Nephron progenitor cell (in vitro differentiated cells): ENCODE data around the gene GNLY.

Experiments used
- DNase-seq: peaks from one replicate; pipeline ENCODE4 v3.0.0; 2021
- H3K27ac Mint-ChIP-seq: 2 replicates; pipeline ENCODE4 v1.8.0; 2021; ENCODE audit warnings: mild to moderate bottlenecking, moderate library complexity, mixed read lengths
- H3K27me3 Mint-ChIP-seq: 2 replicates; pipeline ENCODE4 v1.8.0; 2021; ENCODE audit warnings: mild to moderate bottlenecking, low read depth, mixed read lengths; ENCODE audit not compliant: poor library complexity
- H3K36me3 Mint-ChIP-seq: 2 replicates; pipeline ENCODE4 v1.8.0; 2021; ENCODE audit warnings: low read depth, mixed read lengths
- H3K4me1 Mint-ChIP-seq: 2 replicates; pipeline ENCODE4 v1.8.0; 2021; ENCODE audit warnings: mixed read lengths
- H3K4me3 Mint-ChIP-seq: 2 replicates; pipeline ENCODE4 v1.8.0; 2021; ENCODE audit warnings: mild to moderate bottlenecking, moderate library complexity, mixed read lengths
- H3K9me3 Mint-ChIP-seq: 2 replicates; pipeline ENCODE4 v1.8.0; 2021; ENCODE audit warnings: mild to moderate bottlenecking, moderate library complexity, mixed read lengths
- CTCF ChIP-seq: fragments of 200-600 bp; sonication (generic); IDR thresholded peaks from 2 replicates; pipeline ENCODE4 v1.5.0; 2021; ENCODE audit warnings: antibody characterized with exemption

The GNLY gene

DNA sequence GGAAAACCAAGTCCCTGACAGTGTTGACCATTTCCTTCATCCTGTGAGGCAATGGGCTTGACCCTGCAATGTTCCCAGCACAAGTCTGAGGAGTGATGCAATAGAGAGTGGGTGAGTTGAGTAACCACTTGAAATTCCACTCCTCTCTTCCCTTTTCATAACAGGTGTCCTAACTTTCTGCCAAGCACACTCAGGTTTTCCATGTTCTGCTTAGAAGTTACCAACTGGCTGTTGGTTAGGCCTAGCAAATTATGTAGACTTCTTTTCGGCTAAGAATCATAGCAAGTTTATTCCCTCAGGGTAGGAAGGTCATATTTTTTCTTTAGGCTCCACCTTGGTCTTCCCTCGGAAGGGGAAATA lies 11.5 kb downstream of the GNLY start:
- Mint-ChIP-seq H3K4me1 (peaks cover 3% of the 10 kb centered on the region), H3K27ac (no peak overlapping the region), H3K9me3 (no peaks in the 10 kb centered on the region), H3K27me3 (peaks cover 28% of the 10 kb centered on the region), H3K36me3 (no peaks in the 10 kb centered on the region), H3K4me3 (no peak overlapping the region)
- TF ChIP-seq CTCF: no peak
- no peak for DNase-seq

DNA sequence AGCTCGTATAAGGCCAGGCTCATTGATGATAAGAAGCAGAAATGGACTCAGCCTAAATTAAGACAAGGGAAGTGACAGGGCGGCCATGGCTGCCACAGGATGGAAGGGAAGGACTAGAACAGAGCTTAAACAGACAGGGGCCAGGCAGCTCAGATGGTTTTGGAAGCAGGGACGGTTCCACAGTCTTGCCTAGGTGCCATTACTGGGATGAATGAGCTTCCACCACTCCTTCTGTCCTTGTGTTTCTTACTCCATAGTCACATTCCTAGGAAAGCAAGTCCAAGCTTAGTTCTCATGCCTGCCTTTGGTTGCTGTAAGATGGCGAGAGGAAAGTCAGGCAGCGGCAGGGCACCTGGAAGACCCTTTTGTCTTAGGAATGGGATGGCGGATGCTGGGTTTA lies 11.9 kb downstream of the GNLY start:
- H3K4me1 Mint-ChIP-seq: peaks cover 7% of the 10 kb centered on the region
- no peak for TF ChIP-seq CTCF
- no peaks in the 10 kb centered on the region for H3K9me3 Mint-ChIP-seq
- no peak overlapping the region for H3K27ac Mint-ChIP-seq
- H3K27me3 Mint-ChIP-seq: peaks cover 28% of the 10 kb centered on the region
- DNase-seq: no peak
- H3K36me3 Mint-ChIP-seq: no peaks in the 10 kb centered on the region
- H3K4me3 Mint-ChIP-seq: no peak overlapping the region

DNA sequence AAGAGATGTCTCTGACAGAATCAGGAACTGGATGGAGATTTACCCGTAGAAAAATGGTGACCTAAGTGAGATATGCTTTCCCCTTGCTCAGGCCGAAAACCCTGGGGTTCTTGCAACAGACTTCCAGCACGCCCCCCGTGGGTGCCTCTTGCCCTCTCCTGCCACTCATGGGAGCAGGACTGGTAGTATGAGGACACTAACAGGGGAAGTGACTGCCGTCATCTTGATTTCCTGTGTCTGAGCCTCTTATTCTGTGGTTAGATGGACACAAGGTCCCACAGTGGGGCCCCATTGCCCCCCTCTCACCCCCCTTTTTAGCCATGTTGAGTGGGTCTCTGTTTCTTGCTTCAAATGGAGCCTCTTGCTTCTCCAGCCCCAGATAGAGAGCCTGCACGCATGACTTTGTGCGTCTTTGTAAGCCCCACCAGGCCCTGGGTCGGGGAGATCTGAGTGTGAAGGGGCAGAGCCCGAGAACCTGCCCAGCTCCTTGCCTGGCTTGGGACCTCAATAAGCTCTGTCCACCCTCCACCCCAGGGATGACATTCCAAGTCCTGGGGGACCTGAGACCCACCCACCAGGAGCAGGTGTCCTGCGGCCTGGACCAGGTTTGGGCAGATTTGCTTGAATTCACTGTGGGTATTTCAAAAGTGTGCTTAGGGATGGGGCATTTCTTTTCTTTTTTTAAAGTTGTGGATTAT lies 12.6 kb downstream of the GNLY start:
- no peak for TF ChIP-seq CTCF
- H3K27me3 Mint-ChIP-seq: peaks cover 28% of the 10 kb centered on the region
- no peak overlapping the region for H3K27ac Mint-ChIP-seq
- DNase-seq: no peak
- no peak overlapping the region for H3K4me3 Mint-ChIP-seq
- H3K4me1 Mint-ChIP-seq: peaks cover 13% of the 10 kb centered on the region
- no peaks in the 10 kb centered on the region for H3K36me3 Mint-ChIP-seq
- no peaks in the 10 kb centered on the region for H3K9me3 Mint-ChIP-seq

DNA sequence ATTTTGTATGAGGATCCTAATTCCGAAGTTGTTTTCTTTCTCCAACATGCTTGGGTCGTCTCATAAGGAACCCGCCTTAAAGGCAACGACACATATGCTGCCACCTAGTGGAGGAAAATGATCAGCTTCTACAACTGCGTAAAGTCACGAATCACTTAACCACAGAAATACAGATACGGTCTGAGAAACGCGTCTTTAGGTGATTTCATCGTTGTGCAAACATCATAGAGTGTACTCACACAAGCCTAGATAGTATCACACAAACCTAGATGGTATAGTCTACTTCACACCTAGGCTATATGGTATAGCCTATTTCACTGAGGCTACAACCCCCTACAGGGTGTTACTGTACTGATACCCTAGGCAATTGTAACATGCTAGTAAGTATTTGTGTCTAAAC lies 13.1 kb downstream of the GNLY start:
- Mint-ChIP-seq H3K4me1 (peaks cover 13% of the 10 kb centered on the region), H3K36me3 (no peaks in the 10 kb centered on the region), H3K27me3 (peaks cover 28% of the 10 kb centered on the region), H3K27ac (no peak overlapping the region), H3K9me3 (no peaks in the 10 kb centered on the region), H3K4me3 (no peak overlapping the region)
- peak; percentile 60 for DNase-seq
- TF ChIP-seq CTCF: peak; percentile 80

DNA sequence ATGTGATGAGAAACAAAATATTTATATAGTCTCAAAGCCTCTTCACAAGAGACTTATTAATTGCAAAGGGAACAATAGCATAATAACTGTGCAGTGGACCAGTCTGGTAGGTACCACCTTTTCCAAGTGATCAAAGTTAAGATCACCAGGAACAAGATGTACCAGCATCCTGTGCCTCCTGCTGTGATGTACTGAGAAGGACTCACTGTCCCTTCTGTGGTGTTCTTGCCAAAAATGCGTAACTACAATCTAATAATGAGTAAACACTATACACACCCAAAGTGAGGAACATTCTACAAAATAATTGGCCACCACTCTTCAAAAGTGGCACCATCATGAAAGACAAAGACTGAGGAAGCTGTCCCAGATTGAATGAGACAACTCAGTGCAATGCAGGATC lies 14.5 kb downstream of the GNLY start:
- no peak for TF ChIP-seq CTCF
- peaks cover 16% of the 10 kb centered on the region for H3K27me3 Mint-ChIP-seq

DNA sequence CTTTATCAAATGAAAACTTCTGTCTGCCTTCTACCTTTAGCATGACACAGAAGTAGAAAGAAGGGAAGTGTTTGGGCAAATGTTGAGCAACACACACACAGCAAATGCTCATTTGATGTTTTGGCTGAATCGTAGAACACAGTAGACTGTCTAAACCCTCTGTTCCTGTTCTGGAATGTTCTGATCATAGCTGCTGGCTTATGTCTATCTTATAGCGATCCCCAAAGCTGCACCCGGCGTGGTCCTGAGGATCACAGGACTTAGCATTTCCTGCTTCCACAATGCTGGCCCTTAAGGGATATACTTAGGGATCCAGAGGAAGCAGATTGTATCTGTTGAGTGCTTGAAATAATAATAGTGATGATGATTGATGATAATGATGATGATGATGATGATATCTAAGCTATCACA lies 15.2 kb downstream of the GNLY start:
- no peak for TF ChIP-seq CTCF
- peaks cover 13% of the 10 kb centered on the region for H3K4me1 Mint-ChIP-seq
- no peak overlapping the region for H3K27ac Mint-ChIP-seq
- H3K9me3 Mint-ChIP-seq: no peaks in the 10 kb centered on the region
- no peak for DNase-seq
- H3K36me3 Mint-ChIP-seq: no peaks in the 10 kb centered on the region
- no peak overlapping the region for H3K4me3 Mint-ChIP-seq
- H3K27me3 Mint-ChIP-seq: peaks cover 18% of the 10 kb centered on the region

More for the DNA sequence above, 14.5 kb downstream of the GNLY start:
- no peak overlapping the region for H3K27ac Mint-ChIP-seq
- H3K9me3 Mint-ChIP-seq: no peaks in the 10 kb centered on the region
- peaks cover 13% of the 10 kb centered on the region for H3K4me1 Mint-ChIP-seq
- H3K4me3 Mint-ChIP-seq: no peak overlapping the region
- H3K36me3 Mint-ChIP-seq: no peaks in the 10 kb centered on the region
- DNase-seq: no peak
